H1 (cell line): ENCODE measurements around the gene CFDP1. TPM values are rescaled to one million over a fixed set of nuclear protein-coding genes. Genes with fewer than 3 reads are reported as not detected.

Experiments
- CTCF ChIA-PET: fragments of 300-600 bp; sonication (Branson Sonifier 250); formaldehyde crosslinking; loops from one replicate; lab custom pipeline; 2021; ENCODE audit not compliant: partially characterized antibody; lab: Charles Lee
- POLR2A ChIA-PET: fragments of 300-600 bp; sonication (Branson Sonifier 250); formaldehyde crosslinking; loops from one replicate; lab custom pipeline; 2021; ENCODE audit warnings: inconsistent platforms; ENCODE audit not compliant: partially characterized antibody; lab: Charles Lee
- DNase-seq, 2 experiments: peaks; one replicate each; pipeline versions ENCODE4 v3.0.0 to v3.0.0-alpha.2; 2010 to 2022; ENCODE audit warnings: low spot score in 2 of 2, low read depth in 1 of 2, mixed read lengths in 1 of 2
- FAIRE-seq: peaks from 2 replicates; lab custom pipeline; 2011; peaks lifted over from hg19 to GRCh38; lab: Jason Lieb, UNC
- H2AFZ ChIP-seq: 2 replicates; pipeline ENCODE4 v1.8.1; 2012; ENCODE audit warnings: low read length, inconsistent platforms
- H2AK5ac ChIP-seq: 2 replicates; pipeline ENCODE4 v1.6.1; 2013; ENCODE audit warnings: low read depth, low read length
- H2BK120ac ChIP-seq: replicated peaks from 2 replicates; pipeline ENCODE3; 2013; ENCODE audit warnings: low read depth, low read length, inconsistent platforms
- H2BK12ac ChIP-seq: 2 replicates; pipeline ENCODE4 v1.6.1; 2013; ENCODE audit warnings: low read depth, low read length
- H2BK15ac ChIP-seq: 2 replicates; pipeline ENCODE4 v1.6.1; 2013; ENCODE audit warnings: low read length
- H2BK20ac ChIP-seq: 2 replicates; pipeline ENCODE4 v1.6.1; 2013; ENCODE audit warnings: low read length
- H2BK5ac ChIP-seq: 2 replicates; pipeline ENCODE4 v1.6.1; 2013; ENCODE audit warnings: low read depth, low read length
- H3K14ac ChIP-seq: 2 replicates; pipeline ENCODE4 v1.6.1; 2013; ENCODE audit warnings: inconsistent platforms; ENCODE audit not compliant: insufficient read length
- H3K18ac ChIP-seq: 2 replicates; pipeline ENCODE4 v1.6.1; 2013; ENCODE audit warnings: low read length; ENCODE audit errors: extremely low read depth
- H3K23ac ChIP-seq: 2 replicates; pipeline ENCODE4 v1.6.1; 2013; ENCODE audit warnings: inconsistent platforms; ENCODE audit not compliant: insufficient read length
- H3K23me2 ChIP-seq: 2 replicates; pipeline ENCODE4 v1.6.1; 2013; ENCODE audit warnings: low read depth, low read length
- H3K27ac ChIP-seq: 2 replicates; pipeline ENCODE4 v1.6.1; 2011; ENCODE audit warnings: low read depth, low read length, inconsistent platforms
- H3K27me3 ChIP-seq, 4 experiments: replicated peaks in 1 of 4; 1 replicate in 1 of 4; 2 replicates in 3 of 4; pipeline versions ENCODE4 v1.6.1 to v1.8.1; 2011 to 2013; ENCODE audit warnings: low read length in 3 of 4, mild to moderate bottlenecking in 3 of 4, inconsistent platforms in 2 of 4, mixed read lengths in 2 of 4, moderate library complexity in 1 of 4; ENCODE audit not compliant: control insufficient read depth in 3 of 4, insufficient read depth in 3 of 4; ENCODE audit errors: extremely low read depth in 1 of 4
- H3K36me3 ChIP-seq, 4 experiments: 2 replicates each; pipeline versions ENCODE4 v1.6.1 to v1.8.1; 2011 to 2013; ENCODE audit warnings: mild to moderate bottlenecking in 4 of 4, low read length in 3 of 4, moderate library complexity in 2 of 4, control low read depth in 1 of 4, inconsistent platforms in 1 of 4; ENCODE audit not compliant: insufficient read depth in 4 of 4, control insufficient read depth in 2 of 4
- H3K4ac ChIP-seq: replicated peaks from 2 replicates; pipeline ENCODE3; 2013; ENCODE audit warnings: low read length, low read depth, mixed read lengths, inconsistent platforms; ENCODE audit not compliant: insufficient read length
- H3K4me1 ChIP-seq, 4 experiments: replicated peaks in 1 of 4; 1 replicate in 1 of 4; 2 replicates in 3 of 4; pipeline versions ENCODE4 v1.6.1 to v1.8.1; 2011 to 2013; ENCODE audit warnings: low read length in 3 of 4, inconsistent platforms in 2 of 4, mixed read lengths in 1 of 4; ENCODE audit not compliant: insufficient read depth in 4 of 4, control insufficient read depth in 3 of 4
- H3K4me2 ChIP-seq, 2 experiments: 2 replicates each; pipeline versions ENCODE4 v1.6.1 to v1.8.1; 2011 to 2013; ENCODE audit warnings: low read depth in 2 of 2, low read length in 2 of 2, control low read depth in 1 of 2, inconsistent platforms in 1 of 2, mild to moderate bottlenecking in 1 of 2; ENCODE audit not compliant: insufficient read depth in 1 of 2
- H3K4me3 ChIP-seq, 4 experiments: fragments of 200-600, 300-600 bp in 1 of 4; sonication (generic), shearing (Covaris generic), sonication (Bioruptor Twin) in 1 of 4; 2 replicates each; pipeline versions ENCODE4 v1.5.1 to v1.8.1; 2011 to 2016; ENCODE audit warnings: low read length in 4 of 4, low read depth in 3 of 4, control low read depth in 2 of 4, inconsistent platforms in 2 of 4, mild to moderate bottlenecking in 2 of 4, mixed read lengths in 1 of 4, moderate library complexity in 1 of 4; ENCODE audit not compliant: insufficient read depth in 2 of 4; ENCODE audit errors: extremely low read depth in 1 of 4
- H3K56ac ChIP-seq: replicated peaks from 2 replicates; pipeline ENCODE3; 2013; ENCODE audit warnings: low read depth, mild to moderate bottlenecking, mixed read lengths, low read length, inconsistent platforms; ENCODE audit not compliant: insufficient read length
- H3K79me1 ChIP-seq: 2 replicates; pipeline ENCODE4 v1.6.1; 2013; ENCODE audit warnings: low read depth, low read length, control low read depth
- H3K79me2 ChIP-seq, 2 experiments: 2 replicates each; pipeline versions ENCODE4 v1.6.1 to v1.8.1; 2012 to 2013; ENCODE audit warnings: low read length in 2 of 2, mild to moderate bottlenecking in 2 of 2, inconsistent platforms in 1 of 2; ENCODE audit not compliant: insufficient read depth in 2 of 2, control insufficient read depth in 1 of 2
- H3K9ac ChIP-seq, 4 experiments: replicated peaks in 1 of 4; 1 replicate in 1 of 4; 2 replicates in 3 of 4; pipeline versions ENCODE4 v1.6.1 to v1.8.1; 2011 to 2013; ENCODE audit warnings: low read depth in 3 of 4, low read length in 3 of 4, control low read depth in 2 of 4, mild to moderate bottlenecking in 2 of 4, moderate library complexity in 2 of 4, inconsistent platforms in 1 of 4; ENCODE audit errors: extremely low read depth in 1 of 4
- H3K9me3 ChIP-seq, 2 experiments: 2 replicates each; pipeline versions ENCODE4 v1.6.1 to v1.8.1; 2012 to 2013; ENCODE audit warnings: mild to moderate bottlenecking in 2 of 2, moderate library complexity in 2 of 2, control low read depth in 1 of 2, inconsistent platforms in 1 of 2, low read depth in 1 of 2, low read length in 1 of 2, mixed read lengths in 1 of 2; ENCODE audit not compliant: insufficient read depth in 2 of 2
- H4K20me1 ChIP-seq, 2 experiments: replicated peaks in 1 of 2; 2 replicates each; pipeline versions ENCODE3 to v1.8.1; 2011 to 2013; ENCODE audit warnings: inconsistent platforms in 2 of 2, low read length in 2 of 2, mild to moderate bottlenecking in 1 of 2; ENCODE audit not compliant: insufficient read depth in 2 of 2, control insufficient read depth in 1 of 2
- H4K5ac ChIP-seq: 2 replicates; pipeline ENCODE4 v1.6.1; 2013; ENCODE audit warnings: low read length, low read depth, mixed read lengths, inconsistent platforms; ENCODE audit not compliant: insufficient read length
- H4K8ac ChIP-seq: 2 replicates; pipeline ENCODE4 v1.8.0; 2013; ENCODE audit warnings: mild to moderate bottlenecking, moderate library complexity, low read length, inconsistent platforms; ENCODE audit not compliant: insufficient read depth; ENCODE audit errors: extremely low read depth
- H4K91ac ChIP-seq: replicated peaks from 2 replicates; pipeline ENCODE3; 2013; ENCODE audit warnings: low read length, mixed read lengths, inconsistent platforms; ENCODE audit not compliant: insufficient read length
- EP300 ChIP-seq, 2 experiments: IDR thresholded peaks; 1 replicate in 1 of 2; 2 replicates in 1 of 2; pipeline ENCODE4 v1.6.1; 2011 to 2012; ENCODE audit warnings: low read depth in 2 of 2, low read length in 2 of 2, mild to moderate bottlenecking in 2 of 2, borderline replicate concordance in 1 of 2, inconsistent platforms in 1 of 2, moderate library complexity in 1 of 2
- KDM5A ChIP-seq: fragments of 200-600 bp; IDR thresholded peaks from 2 replicates; pipeline ENCODE4 v1.7.1; 2012; ENCODE audit warnings: mild to moderate bottlenecking, low read length, inconsistent platforms, mixed read lengths
- WGBS, 2 experiments: shearing (Covaris generic) in 1 of 2; methylation state at CpG; one replicate each; pipeline versions ENCODE4 v1.1.6 to v1.1.7; 2013 to 2015; ENCODE audit warnings: low lambda C conversion rate in 2 of 2, mixed read lengths in 2 of 2, inconsistent platforms in 1 of 2, low coverage in 1 of 2, missing lambda C conversion rate in 1 of 2; ENCODE audit not compliant: insufficient replicate concordance in 2 of 2, insufficient coverage in 1 of 2, insufficient read length in 1 of 2; ENCODE audit errors: extremely low coverage in 1 of 2, missing lambda C conversion rate in 1 of 2; 5-methylcytosine and 5-hydroxymethylcytosine counted together
- polyA plus RNA-seq, 7 experiments: library from polyadenylated mRNA; depleted of rRNA in 3 of 7; stranded (reverse) in 5 of 7; unstranded in 2 of 7; fragments of >200 nt in 5 of 7; fragments of 200-250 nt in 2 of 7; gene quantifications; 1 replicate in 5 of 7; 2 replicates in 1 of 7; 4 replicates in 1 of 7; pipeline versions ENCODE4 v1.2.1 to v1.2.3, GENCODE V29; 2011 to 2013; ENCODE audit warnings: missing spikeins in 2 of 7, mixed read lengths in 2 of 7
- total RNA-seq: library from RNA; stranded (reverse); fragmentation: NEBNext Ultra II Directional; extraction: Animal tissue kit (Norgen Biotek cat#: 25700); gene quantifications from 2 replicates; pipeline ENCODE4 v1.2.1, GENCODE V29; 2021

The CFDP1 gene
- total and polyA plus RNA-seq, 2 of the 8 experiments (the other 6 are each of a cell fraction or from before 2014, with no cell fraction given) = 25.5 to 77.3 TPM

DNA sequence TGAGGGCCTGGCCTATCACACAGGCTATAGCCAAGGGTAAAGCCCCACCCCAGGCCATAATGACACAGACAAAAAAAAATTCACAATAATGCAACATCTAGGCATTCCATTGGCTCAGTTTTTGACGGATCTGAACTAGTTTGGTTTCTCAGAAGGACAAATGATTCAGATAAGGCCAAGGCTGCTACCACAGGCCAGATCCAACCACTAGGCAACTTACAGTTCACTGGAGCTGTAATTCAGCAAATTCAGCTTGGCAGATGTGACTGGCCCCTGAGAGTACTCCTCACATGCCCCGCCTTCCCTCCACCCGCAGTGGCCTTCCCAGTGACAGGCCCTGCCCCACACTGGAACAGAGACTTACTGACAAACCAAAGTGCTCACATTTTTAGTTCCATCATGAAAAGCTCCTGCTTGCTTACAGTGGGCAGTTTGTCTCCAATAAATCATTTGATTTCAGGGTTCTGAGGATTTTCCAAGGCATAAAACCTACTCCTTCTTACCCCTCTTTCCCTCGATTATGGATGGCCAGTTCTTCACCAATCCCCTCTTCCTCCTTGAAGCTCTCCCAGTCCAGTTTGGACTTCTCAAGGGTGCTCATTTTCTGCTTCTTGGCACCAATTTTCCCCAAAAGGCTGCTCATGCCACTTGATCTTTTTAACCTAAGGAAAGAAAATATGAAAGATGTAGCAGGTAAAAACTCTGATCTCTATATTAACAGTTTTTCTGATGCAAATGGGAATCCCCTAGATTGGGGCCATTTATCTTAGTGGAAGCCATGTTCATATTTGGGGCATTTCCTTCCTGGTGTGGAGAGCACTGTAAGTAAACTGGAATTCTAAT is 128.6 kb downstream of the CFDP1 start:
- Histone ChIP-seq H3K4ac (no peak overlapping the region), H4K5ac (no peak overlapping the region), H2BK12ac (no peak overlapping the region), H3K4me2 (no peak overlapping the region), H3K36me3 (peaks cover 11 to 33% (median 22%) of the 10 kb centered on the region in 4 experiments; a peak in 7 of 8 replicates), H2AFZ (no peak overlapping the region), H3K14ac (no peak overlapping the region), H3K9ac (no peak overlapping the region), H3K9me3 (no peaks in the 10 kb centered on the region), H2AK5ac (no peak overlapping the region), H3K27ac (no peak overlapping the region), H3K18ac (no peak overlapping the region), H3K4me1 (no peaks in the 10 kb centered on the region), H3K79me2 (no peaks in the 10 kb centered on the region), H3K79me1 (no peaks in the 10 kb centered on the region), H3K23me2 (no peaks in the 10 kb centered on the region), H3K23ac (no peak overlapping the region), H3K56ac (no peak overlapping the region), H4K91ac (no peak overlapping the region), H4K20me1 (no peaks in the 10 kb centered on the region), H3K4me3 (no peak overlapping the region), H2BK120ac (no peak overlapping the region), H2BK20ac (no peak overlapping the region), H3K27me3 (no peaks in the 10 kb centered on the region), H4K8ac (no peak overlapping the region), H2BK5ac (no peak overlapping the region), H2BK15ac (no peak overlapping the region)
- 89% methylated on average over 4 of the region's 4 CpGs; no CpG with 5 or more reads in 1 of the 2 experiments for WGBS, 2 experiments
- ChIA-PET CTCF (interaction anchor here (1.0 to 1.9 kb wide), 7 partner anchors 17 to 106 kb away, joined by 3 to 9 read pairs (median 5); no protein-coding TSS in a partner anchor), POLR2A (interaction anchor here (1.4 to 1.5 kb wide), 2 partner anchors 21 to 50 kb away, joined by 3 to 4 read pairs; no protein-coding TSS in a partner anchor)
- FAIRE-seq = no peak
- no peak for DNase-seq
- TF ChIP-seq EP300 (IDR thresholded peaks at IDR 0.05; ENCODE audit: borderline replicate concordance in 1 of 2, low read depth in 2 of 2, low read length in 2 of 2) = no peak
- no peak for TF ChIP-seq KDM5A
